DMS53 treated with DMSO at 0.1 percent for 48 hours (cell line): ENCODE data around the gene HEMK1.

ENCODE experiments used
- DNase-seq: peaks from one replicate; lab custom pipeline; 2025; ENCODE audit not compliant: unreplicated experiment; lab: John Stamatoyannopoulos, UW

The HEMK1 gene

GRCh38 chr3:50542177-50543034 lies 26.9 kb upstream of the HEMK1 start:
- DNase-seq: peak; percentile 11

GRCh38 chr3:50545781-50546180 lies 23.5 kb upstream of the HEMK1 start:
- no peak for DNase-seq

- DNase-seq: no peak
Observed at GRCh38 chr3:50549226-50549625, 20.1 kb upstream of the HEMK1 start.

- DNase-seq: no peak
Observed at GRCh38 chr3:50550079-50550736, 19.1 kb upstream of the HEMK1 start.

GRCh38 chr3:50551054-50551659 lies 18.2 kb upstream of the HEMK1 start:
- DNase-seq: no peak

GRCh38 chr3:50551681-50552435 lies 17.5 kb upstream of the HEMK1 start:
- DNase-seq: no peak

- no peak for DNase-seq
Observed at GRCh38 chr3:50552598-50552997, 16.7 kb upstream of the HEMK1 start.

GRCh38 chr3:50554553-50554952 lies 14.8 kb upstream of the HEMK1 start:
- DNase-seq: no peak

- no peak for DNase-seq
Observed at GRCh38 chr3:50557106-50557505, 12.2 kb upstream of the HEMK1 start.

- no peak for DNase-seq
Observed at GRCh38 chr3:50557915-50558314, 11.4 kb upstream of the HEMK1 start.

GRCh38 chr3:50559702-50560101 lies 9.6 kb upstream of the HEMK1 start:
- no peak for DNase-seq

- DNase-seq: no peak
Observed at GRCh38 chr3:50562861-50563260, 6.5 kb upstream of the HEMK1 start.

- DNase-seq: no peak
Observed at GRCh38 chr3:50563867-50564266, 5.5 kb upstream of the HEMK1 start.

- no peak for DNase-seq
Observed at GRCh38 chr3:50564321-50564720, 5.0 kb upstream of the HEMK1 start.

- DNase-seq: no peak
Observed at GRCh38 chr3:50567011-50567385, 2.3 kb upstream of the HEMK1 start.

- DNase-seq: peak; percentile 31
Observed at GRCh38 chr3:50567386-50568167, 1.7 kb upstream of the HEMK1 start, which contains the start of gene C3orf18. Gene C3orf18, minus strand, starts transcription at chr3:50567747. Its CDS starts 2,048 bp downstream, at chr3:50565699.

GRCh38 chr3:50570508-50571279 lies 1.4 kb downstream of the HEMK1 start:
- DNase-seq: no peak

- no peak for DNase-seq
Observed at GRCh38 chr3:50571486-50571885, 2.2 kb downstream of the HEMK1 start.

- no peak for DNase-seq
Observed at GRCh38 chr3:50572158-50572557, 2.8 kb downstream of the HEMK1 start.
